Gastrocnemius medialis (tissue), 4 donors: ENCODE data around the gene ADRB2. TPM values are rescaled to one million over a fixed set of nuclear protein-coding genes. Genes with fewer than 3 reads are reported as not detected.

ENCODE experiments used
- ATAC-seq, 2 donors: fragments of 150-250 bp; one replicate each; pipeline ENCODE4 v1.9.1; 2016
- DNase-seq, 2 donors: peaks; one replicate each; pipeline ENCODE4 v3.0.0-alpha.2; 2019
- H3K27ac ChIP-seq, 4 donors: fragments of 200-600 bp; sonication (generic); 1 replicate in 1 of 4; 2 replicates in 3 of 4; pipeline ENCODE4 v1.5.1; 2016 to 2018; ENCODE audit warnings: mild to moderate bottlenecking in 2 of 4, moderate library complexity in 1 of 4
- H3K27me3 ChIP-seq, 3 donors: fragments of 200-600 bp; sonication (generic) in 2 of 3; 1 replicate in 1 of 3; 2 replicates in 2 of 3; pipeline versions ENCODE4 v1.5.1 to v1.6.0; 2016 to 2019; ENCODE audit warnings: mild to moderate bottlenecking in 1 of 3, moderate library complexity in 1 of 3
- H3K36me3 ChIP-seq, 2 donors: fragments of 200-600 bp; sonication (generic) in 1 of 2; one replicate each; pipeline ENCODE4 v1.5.1; 2017 to 2018
- H3K4me1 ChIP-seq, 2 donors: fragments of 200-600 bp; sonication (generic) in 1 of 2; one replicate each; pipeline ENCODE4 v1.5.1; 2016 to 2017; ENCODE audit warnings: mild to moderate bottlenecking in 2 of 2
- H3K4me3 ChIP-seq, 4 donors: fragments of 200-600 bp; sonication (generic) in 3 of 4; 1 replicate in 1 of 4; 2 replicates in 3 of 4; pipeline ENCODE4 v1.5.1; 2016 to 2019; ENCODE audit warnings: mild to moderate bottlenecking in 2 of 4
- H3K9me3 ChIP-seq, 3 donors: fragments of 200-600 bp; sonication (generic) in 2 of 3; 1 replicate in 1 of 3; 2 replicates in 2 of 3; pipeline ENCODE4 v1.5.1; 2016 to 2019
- POLR2A ChIP-seq, 2 donors: fragments of 450-650 bp; IDR thresholded peaks; one replicate each; pipeline ENCODE4 v1.6.1; 2017; ENCODE audit warnings: antibody characterized with exemption in 2 of 2, mild to moderate bottlenecking in 2 of 2, moderate library complexity in 2 of 2
- in situ Hi-C, 4 donors: fragments of 200-750 bp; cut with MboI; loops; one replicate each; pipeline versions ENCODE4 v1.15.0 to v1.8.0; 2017; ENCODE audit warnings: low sequenced_read_pairs in 4 of 4
- intact Hi-C: fragments of 100-400 bp; cut with DNase I; formaldehyde crosslinking; loops from one replicate; pipeline ENCODE4 v1.15.1; 2023; ENCODE audit warnings: low total_unique reads
- total RNA-seq, 4 donors: library from RNA; depleted of rRNA; stranded (reverse); fragments of >200 nt; gene quantifications; one replicate each; pipeline versions ENCODE4 v1.1.0 to v1.2.3, GENCODE V29; 2016
- TF ChIP-seq, protein P1 (sequence below), 5 experiments: fragments of 450-650 bp in 3 of 5; fragments of 200-600 bp in 2 of 5; sonication (generic) in 2 of 5; IDR thresholded peaks in 4 of 5; conservative IDR thresholded peaks in 1 of 5; 1 replicate in 4 of 5; 2 replicates in 1 of 5; pipeline ENCODE4 v1.5.1; 2016 to 2019; ENCODE audit warnings: antibody characterized with exemption in 5 of 5, mild to moderate bottlenecking in 3 of 5, moderate library complexity in 3 of 5

Gene ADRB2
- total RNA-seq, 4 donors from 2014 or later = 4.2 to 17.3 (median 6.8) TPM

GRCh38 chr5:148790545-148791333, 35.7 kb upstream of the ADRB2 start:
- Histone ChIP-seq H3K4me3 (no peak overlapping the region), H3K27ac (no peak overlapping the region), H3K27me3 (no peaks in the 10 kb centered on the region), H3K36me3 (no peaks in the 10 kb centered on the region), H3K4me1 (no peaks in the 10 kb centered on the region), H3K9me3 (no peaks in the 10 kb centered on the region)
- no peak for DNase-seq
- TF ChIP-seq, protein P1, sequence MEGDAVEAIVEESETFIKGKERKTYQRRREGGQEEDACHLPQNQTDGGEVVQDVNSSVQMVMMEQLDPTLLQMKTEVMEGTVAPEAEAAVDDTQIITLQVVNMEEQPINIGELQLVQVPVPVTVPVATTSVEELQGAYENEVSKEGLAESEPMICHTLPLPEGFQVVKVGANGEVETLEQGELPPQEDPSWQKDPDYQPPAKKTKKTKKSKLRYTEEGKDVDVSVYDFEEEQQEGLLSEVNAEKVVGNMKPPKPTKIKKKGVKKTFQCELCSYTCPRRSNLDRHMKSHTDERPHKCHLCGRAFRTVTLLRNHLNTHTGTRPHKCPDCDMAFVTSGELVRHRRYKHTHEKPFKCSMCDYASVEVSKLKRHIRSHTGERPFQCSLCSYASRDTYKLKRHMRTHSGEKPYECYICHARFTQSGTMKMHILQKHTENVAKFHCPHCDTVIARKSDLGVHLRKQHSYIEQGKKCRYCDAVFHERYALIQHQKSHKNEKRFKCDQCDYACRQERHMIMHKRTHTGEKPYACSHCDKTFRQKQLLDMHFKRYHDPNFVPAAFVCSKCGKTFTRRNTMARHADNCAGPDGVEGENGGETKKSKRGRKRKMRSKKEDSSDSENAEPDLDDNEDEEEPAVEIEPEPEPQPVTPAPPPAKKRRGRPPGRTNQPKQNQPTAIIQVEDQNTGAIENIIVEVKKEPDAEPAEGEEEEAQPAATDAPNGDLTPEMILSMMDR (IDR thresholded peaks at IDR 0.05 in 4 of 5, conservative IDR thresholded peaks at IDR 0.05 in 1 of 5) = no peak
- no peak for TF ChIP-seq POLR2A (IDR thresholded peaks at IDR 0.05)
- in situ Hi-C loops = no loop called here
- no peak for ATAC-seq
- intact Hi-C loops = no loop called here

- in situ Hi-C loops (no loop called here), intact Hi-C loops (no loop called here)
Observed at GRCh38 chr5:148791334-148791667, 35.1 kb upstream of the ADRB2 start.

DNA sequence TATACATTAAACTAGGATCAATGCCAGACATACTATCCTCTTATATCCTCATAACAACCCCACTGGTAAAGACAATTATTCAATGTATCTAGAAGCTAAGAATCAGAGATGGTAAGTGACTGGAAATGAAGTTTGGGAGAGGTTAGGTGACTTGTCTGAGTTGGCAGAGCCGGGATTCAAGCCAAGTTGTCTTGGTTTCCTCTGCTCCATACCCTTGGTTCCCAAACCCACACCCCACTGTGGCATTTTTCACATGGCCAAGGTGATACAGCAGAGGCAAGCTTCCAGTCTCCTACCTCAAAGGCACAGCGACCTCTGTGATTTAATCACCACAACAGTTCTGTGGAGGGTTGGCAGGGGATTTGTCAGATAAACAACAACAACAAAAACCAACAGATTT, 34.7 kb upstream of the ADRB2 start:
- intact Hi-C loops = no loop called here
- in situ Hi-C loops = no loop called here
- no peaks in the 10 kb centered on the region for H3K36me3 ChIP-seq

More at GRCh38 chr5:148791334-148791667, 35.1 kb upstream of the ADRB2 start:
- H3K27me3 ChIP-seq = no peaks in the 10 kb centered on the region
- H3K27ac ChIP-seq = no peak overlapping the region
- no peak overlapping the region for H3K4me3 ChIP-seq
- no peaks in the 10 kb centered on the region for H3K4me1 ChIP-seq
- TF ChIP-seq POLR2A (IDR thresholded peaks at IDR 0.05) = no peak
- TF ChIP-seq, protein P1 (IDR thresholded peaks at IDR 0.05 in 4 of 5, conservative IDR thresholded peaks at IDR 0.05 in 1 of 5) = no peak
- no peak for ATAC-seq
- no peak for DNase-seq
- H3K9me3 ChIP-seq = no peaks in the 10 kb centered on the region
- no peaks in the 10 kb centered on the region for H3K36me3 ChIP-seq

GRCh38 chr5:148792744-148793143, 33.7 kb upstream of the ADRB2 start:
- DNase-seq (no peak), ATAC-seq (no peak)
- TF ChIP-seq, protein P1 (IDR thresholded peaks at IDR 0.05 in 4 of 5, conservative IDR thresholded peaks at IDR 0.05 in 1 of 5) = no peak
- TF ChIP-seq POLR2A (IDR thresholded peaks at IDR 0.05) = no peak
- Histone ChIP-seq H3K9me3 (no peaks in the 10 kb centered on the region), H3K27ac (no peak overlapping the region), H3K27me3 (no peaks in the 10 kb centered on the region), H3K4me1 (no peaks in the 10 kb centered on the region), H3K4me3 (no peak overlapping the region), H3K36me3 (no peaks in the 10 kb centered on the region)
- in situ Hi-C loops (no loop called here), intact Hi-C loops (no loop called here)

More for the DNA sequence above, 34.7 kb upstream of the ADRB2 start:
- Histone ChIP-seq H3K27ac (no peak overlapping the region), H3K4me1 (no peaks in the 10 kb centered on the region), H3K27me3 (no peaks in the 10 kb centered on the region), H3K9me3 (no peaks in the 10 kb centered on the region), H3K4me3 (no peak overlapping the region)
- DNase-seq (no peak), ATAC-seq (no peak)
- TF ChIP-seq, protein P1 (IDR thresholded peaks at IDR 0.05 in 4 of 5, conservative IDR thresholded peaks at IDR 0.05 in 1 of 5) = no peak
- TF ChIP-seq POLR2A (IDR thresholded peaks at IDR 0.05) = no peak
